Measurements from ENCODE around the gene PCDHA6.
A peak's percentile ranks its signal among the peaks of the same experiment; 100 is the strongest.
"Not testable (repeated sequence)": the region's sequence is repeated elsewhere in the genome, so short reads cannot be mapped to it uniquely, and the experiment has no call there.

Gene PCDHA6, protein sequence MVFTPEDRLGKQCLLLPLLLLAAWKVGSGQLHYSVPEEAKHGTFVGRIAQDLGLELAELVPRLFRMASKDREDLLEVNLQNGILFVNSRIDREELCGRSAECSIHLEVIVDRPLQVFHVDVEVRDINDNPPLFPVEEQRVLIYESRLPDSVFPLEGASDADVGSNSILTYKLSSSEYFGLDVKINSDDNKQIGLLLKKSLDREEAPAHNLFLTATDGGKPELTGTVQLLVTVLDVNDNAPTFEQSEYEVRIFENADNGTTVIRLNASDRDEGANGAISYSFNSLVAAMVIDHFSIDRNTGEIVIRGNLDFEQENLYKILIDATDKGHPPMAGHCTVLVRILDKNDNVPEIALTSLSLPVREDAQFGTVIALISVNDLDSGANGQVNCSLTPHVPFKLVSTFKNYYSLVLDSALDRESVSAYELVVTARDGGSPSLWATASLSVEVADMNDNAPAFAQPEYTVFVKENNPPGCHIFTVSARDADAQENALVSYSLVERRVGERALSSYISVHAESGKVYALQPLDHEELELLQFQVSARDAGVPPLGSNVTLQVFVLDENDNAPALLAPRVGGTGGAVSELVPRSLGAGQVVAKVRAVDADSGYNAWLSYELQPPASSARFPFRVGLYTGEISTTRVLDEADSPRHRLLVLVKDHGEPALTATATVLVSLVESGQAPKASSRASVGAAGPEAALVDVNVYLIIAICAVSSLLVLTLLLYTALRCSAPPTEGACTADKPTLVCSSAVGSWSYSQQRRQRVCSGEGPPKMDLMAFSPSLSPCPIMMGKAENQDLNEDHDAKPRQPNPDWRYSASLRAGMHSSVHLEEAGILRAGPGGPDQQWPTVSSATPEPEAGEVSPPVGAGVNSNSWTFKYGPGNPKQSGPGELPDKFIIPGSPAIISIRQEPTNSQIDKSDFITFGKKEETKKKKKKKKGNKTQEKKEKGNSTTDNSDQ

DNA sequence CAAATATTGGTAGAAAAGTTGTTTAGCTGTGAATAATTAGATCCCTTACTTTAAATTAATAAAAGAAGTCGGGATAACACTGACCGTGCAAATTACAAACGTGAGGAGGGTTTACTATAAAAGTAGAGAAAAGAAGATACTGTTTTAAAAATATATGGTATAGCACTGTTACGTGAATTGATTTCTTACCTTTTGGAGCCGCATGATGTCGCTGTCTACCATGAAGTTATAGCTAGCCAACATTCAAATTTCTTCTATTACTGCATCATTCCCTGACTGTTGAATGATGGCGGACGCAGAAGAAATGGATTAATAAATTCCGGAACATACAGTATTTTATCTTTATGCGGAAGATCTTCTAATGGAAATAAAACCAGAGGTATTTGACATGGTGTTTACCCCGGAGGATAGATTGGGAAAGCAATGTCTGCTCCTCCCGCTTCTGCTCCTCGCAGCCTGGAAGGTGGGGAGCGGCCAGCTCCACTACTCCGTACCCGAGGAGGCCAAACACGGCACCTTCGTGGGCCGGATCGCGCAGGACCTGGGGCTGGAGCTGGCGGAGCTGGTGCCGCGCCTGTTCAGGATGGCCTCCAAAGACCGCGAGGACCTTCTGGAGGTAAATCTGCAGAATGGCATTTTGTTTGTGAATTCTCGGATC is at the start of gene PCDHA6:
Gene PCDHA6, plus strand, starts transcription at position 257 of the 658 bp plus-strand sequence. Its CDS starts 132 bp downstream, at position 389.
- DNase-seq: no peak

DNA sequence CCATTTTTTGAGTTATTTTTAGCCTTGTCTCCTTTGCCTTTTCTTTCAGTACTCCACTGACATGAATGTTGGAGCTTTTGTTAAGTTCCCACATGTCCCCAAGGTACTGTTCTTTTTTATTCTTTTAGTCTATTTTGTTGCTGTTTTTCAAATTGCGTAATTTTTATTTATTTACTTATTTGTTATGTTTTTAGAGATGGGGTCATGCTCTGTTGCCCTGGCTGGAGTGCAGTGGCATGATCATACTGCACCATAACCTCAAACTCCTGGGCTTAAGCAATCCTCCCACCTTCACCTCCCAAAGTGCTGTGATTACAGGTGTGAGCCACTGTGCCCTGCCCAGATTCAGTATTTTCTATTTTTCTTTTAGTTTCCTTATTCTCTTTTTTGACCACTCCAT is 47.2 kb upstream of the PCDHA6 start:
- no peak for DNase-seq

DNA sequence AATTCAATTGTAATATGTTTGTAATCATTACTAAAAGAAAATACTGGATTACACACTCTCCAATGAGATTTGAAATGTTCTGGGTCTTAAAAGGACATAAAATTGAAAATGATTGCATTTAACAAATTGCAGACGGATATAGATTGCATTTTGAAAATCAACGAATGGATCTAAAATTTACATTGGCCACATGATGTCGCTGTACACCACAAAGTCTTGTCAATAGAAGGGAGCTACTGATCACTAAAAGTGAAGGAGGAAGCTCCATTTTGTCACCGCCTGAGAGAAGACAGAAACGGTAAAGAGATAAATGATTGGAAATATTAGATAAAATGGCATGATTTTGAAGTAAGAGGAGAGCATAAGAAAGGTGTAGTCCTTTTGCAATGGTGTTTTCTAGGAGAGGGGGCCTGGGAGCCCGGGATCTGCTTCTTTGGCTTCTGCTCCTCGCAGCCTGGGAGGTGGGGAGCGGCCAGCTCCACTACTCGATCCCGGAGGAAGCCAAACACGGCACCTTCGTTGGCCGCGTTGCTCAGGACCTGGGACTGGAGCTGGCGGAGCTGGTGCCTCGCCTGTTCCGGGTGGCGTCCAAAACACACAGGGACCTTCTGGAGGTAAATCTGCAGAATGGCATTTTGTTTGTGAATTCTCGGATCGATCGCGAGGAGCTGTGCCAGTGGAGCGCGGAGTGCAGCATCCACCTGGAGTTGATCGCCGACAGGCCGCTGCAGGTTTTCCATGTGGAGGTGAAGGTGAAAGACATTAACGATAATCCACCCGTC is 41.7 kb upstream of the PCDHA6 start, which contains the start of gene PCDHA1:
Gene PCDHA1, plus strand, starts transcription at position 236 of the 782 bp plus-strand sequence.
- no peak for DNase-seq

DNA sequence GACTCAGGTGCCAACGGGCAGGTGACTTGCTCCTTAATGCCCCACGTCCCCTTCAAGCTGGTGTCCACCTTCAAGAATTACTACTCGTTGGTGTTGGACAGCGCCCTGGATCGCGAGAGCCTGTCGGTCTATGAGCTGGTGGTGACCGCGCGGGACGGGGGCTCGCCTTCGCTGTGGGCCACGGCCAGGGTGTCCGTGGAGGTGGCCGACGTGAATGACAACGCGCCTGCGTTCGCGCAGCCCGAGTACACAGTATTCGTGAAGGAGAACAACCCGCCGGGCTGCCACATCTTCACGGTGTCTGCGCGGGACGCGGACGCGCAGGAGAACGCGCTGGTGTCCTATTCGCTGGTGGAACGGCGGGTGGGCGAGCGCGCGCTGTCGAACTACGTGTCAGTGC is 40.3 kb upstream of the PCDHA6 start:
- DNase-seq: not testable (repeated sequence)

DNA sequence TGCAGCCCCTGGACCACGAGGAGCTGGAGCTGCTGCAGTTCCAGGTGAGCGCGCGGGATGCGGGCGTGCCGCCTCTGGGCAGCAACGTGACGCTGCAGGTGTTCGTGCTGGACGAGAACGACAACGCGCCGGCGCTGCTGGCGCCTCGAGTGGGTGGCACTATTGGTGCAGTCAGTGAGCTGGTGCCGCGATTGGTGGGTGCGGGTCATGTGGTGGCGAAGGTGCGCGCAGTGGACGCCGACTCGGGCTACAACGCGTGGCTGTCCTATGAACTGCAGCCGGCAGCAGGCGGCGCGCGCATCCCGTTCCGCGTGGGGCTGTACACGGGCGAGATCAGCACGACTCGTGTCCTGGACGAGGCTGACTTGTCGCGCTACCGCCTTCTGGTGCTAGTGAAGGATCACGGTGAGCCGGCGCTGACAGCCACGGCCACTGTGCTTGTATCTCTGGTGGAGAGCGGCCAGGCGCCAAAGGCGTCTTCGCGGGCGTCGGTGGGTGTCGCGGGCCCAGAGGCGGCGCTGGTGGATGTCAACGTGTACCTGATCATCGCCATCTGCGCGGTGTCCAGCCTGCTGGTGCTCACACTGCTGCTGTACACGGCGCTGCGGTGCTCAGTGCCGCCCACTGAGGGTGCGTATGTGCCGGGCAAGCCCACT is 39.8 kb upstream of the PCDHA6 start:
- not testable (repeated sequence) for DNase-seq

DNA sequence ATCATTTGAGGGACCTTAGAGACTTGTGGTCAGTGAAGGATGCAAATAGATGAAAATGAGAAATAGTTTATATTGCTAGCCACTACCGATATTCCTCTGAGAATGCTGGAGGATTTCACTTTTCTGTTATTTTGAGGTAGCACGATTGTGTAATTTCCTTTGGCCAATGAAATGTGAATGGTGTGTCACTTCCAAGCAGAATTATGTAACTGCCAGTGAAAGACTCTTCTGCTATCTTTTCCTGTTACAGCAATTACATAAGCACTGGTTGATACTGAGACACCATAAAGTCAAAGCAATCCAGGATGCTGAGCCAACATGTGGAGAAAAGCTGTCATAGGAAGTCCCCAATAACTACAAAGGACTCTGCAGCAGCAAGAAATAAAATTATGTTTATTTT is 36.7 kb upstream of the PCDHA6 start:
- no peak for DNase-seq

DNA sequence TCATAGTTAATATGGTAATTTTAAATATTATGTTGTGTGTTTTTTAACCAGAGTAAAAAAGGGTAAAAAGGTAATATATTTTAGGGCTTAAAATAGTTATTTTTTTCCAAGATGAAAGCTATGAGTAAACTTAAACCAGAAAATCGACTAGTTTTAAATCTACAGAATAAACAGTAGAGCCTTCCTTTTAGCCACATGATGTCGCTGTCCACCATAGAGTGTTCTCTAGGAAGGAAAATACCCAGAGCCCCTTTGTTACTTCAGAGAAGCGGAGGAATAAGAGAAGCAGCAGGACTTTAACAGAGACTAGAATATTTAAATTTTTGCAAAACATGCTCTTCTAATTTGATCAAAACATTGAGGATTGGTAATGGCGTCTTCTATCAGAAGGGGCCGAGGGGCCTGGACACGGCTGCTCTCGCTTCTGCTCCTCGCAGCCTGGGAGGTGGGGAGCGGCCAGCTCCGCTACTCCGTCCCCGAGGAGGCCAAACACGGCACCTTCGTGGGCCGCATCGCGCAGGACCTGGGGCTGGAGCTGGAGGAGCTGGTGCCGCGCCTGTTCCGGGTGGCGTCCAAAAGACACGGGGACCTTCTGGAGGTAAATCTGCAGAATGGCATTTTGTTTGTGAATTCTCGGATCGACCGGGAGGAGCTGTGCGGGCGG is 33.0 kb upstream of the PCDHA6 start, which contains the start of gene PCDHA2:
Gene PCDHA2, plus strand, starts transcription at position 258 of the 664 bp plus-strand sequence.
- DNase-seq: peak in 1 of 2 donors; percentile 33

DNA sequence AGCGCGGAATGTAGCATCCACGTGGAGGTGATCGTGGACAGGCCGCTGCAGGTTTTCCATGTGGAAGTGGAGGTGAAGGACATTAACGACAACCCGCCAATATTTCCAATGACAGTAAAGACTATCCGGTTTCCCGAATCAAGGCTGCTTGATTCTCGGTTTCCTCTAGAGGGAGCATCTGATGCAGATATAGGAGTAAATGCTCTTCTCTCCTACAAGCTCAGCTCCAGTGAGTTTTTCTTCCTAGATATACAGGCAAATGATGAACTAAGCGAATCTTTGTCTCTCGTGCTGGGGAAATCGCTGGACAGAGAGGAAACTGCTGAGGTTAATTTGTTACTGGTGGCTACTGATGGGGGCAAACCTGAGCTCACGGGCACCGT is 32.5 kb upstream of the PCDHA6 start:
- no peak for DNase-seq

DNA sequence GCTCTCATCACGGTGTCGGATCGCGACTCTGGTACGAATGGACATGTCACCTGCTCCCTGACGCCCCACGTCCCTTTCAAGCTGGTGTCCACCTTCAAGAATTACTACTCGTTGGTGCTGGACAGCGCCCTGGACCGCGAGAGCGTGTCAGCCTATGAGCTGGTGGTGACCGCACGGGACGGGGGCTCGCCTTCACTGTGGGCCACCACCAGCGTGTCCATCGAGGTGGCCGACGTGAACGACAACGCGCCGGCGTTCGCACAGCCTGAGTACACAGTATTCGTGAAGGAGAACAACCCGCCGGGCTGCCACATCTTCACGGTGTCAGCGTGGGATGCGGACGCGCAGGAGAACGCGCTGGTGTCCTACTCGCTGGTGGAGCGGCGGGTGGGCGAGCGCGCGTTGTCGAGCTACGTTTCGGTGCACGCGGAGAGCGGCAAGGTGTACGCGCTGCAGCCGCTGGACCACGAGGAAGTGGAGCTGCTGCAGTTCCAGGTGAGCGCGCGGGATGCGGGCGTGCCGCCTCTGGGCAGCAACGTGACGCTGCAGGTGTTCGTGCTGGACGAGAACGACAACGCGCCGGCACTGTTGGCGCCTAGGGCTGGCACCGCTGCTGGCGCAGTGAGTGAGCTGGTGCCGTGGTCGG is 31.6 kb upstream of the PCDHA6 start:
- DNase-seq: not testable (repeated sequence)

DNA sequence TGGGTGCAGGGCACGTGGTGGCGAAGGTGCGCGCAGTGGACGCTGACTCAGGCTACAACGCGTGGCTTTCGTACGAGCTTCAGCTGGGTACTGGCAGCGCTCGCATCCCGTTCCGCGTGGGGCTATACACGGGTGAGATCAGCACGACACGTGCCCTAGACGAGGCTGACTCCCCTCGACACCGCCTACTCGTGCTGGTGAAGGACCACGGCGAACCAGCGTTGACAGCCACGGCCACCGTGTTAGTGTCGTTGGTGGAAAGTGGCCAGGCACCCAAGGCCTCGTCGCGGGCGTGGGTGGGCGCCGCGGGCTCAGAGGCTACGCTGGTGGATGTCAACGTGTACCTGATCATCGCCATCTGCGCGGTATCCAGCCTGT is 31.1 kb upstream of the PCDHA6 start:
- DNase-seq: no peak

DNA sequence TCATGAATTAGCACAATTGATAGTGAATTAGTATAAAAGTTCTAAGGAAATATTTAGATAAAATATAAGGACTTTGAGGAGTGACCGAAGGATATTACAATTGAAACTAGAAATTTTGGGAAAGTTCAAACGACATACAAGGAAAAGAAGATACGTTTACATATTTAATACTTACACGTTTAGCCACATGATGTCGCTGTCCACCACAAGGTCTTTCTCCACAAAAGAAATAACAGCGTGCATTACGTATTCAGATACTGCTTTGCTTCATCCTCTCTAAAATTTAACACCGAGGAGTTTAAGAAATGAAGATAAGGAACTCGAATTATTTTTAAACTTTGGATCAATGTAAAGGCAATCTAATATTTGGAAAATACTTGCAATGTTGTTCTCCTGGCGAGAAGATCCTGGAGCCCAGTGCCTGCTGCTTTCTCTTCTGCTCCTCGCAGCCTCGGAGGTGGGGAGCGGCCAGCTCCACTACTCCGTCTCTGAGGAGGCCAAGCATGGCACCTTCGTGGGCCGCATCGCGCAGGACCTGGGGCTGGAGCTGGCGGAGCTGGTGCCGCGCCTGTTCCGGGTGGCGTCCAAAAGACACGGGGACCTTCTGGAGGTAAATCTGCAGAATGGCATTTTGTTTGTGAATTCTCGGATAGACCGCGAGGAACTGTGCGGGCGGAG is 26.8 kb upstream of the PCDHA6 start, which contains the start of gene PCDHA3:
Gene PCDHA3, plus strand, starts transcription at position 242 of the 678 bp plus-strand sequence.
- DNase-seq: peak in 1 of 2 donors; percentile 42

DNA sequence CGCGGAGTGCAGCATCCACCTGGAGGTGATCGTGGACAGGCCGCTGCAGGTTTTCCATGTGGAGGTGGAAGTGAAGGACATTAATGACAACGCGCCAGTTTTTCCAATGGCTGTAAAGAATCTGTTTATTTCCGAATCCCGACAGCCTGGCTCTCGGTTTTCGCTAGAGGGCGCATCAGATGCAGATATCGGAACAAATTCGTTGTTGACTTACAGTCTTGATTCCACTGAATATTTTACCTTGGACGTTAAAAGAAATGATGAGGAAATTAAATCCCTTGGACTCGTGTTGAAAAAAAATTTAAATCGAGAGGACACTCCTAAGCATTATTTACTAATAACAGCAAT is 26.3 kb upstream of the PCDHA6 start:
- DNase-seq: peak in 1 of 2 donors; percentile 12

DNA sequence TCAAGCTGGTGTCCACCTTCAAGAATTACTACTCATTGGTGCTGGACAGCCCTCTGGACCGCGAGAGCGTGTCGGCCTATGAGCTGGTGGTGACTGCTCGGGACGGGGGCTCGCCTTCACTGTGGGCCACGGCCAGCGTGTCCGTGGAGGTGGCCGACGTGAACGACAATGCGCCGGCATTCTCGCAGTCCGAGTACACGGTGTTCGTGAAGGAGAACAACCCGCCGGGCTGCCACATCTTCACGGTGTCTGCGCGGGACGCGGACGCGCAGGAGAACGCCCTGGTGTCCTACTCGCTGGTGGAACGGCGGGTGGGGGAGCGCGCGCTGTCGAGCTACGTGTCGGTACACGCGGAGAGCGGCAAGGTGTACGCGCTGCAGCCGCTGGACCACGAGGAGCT is 25.4 kb upstream of the PCDHA6 start:
- not testable (repeated sequence) for DNase-seq

DNA sequence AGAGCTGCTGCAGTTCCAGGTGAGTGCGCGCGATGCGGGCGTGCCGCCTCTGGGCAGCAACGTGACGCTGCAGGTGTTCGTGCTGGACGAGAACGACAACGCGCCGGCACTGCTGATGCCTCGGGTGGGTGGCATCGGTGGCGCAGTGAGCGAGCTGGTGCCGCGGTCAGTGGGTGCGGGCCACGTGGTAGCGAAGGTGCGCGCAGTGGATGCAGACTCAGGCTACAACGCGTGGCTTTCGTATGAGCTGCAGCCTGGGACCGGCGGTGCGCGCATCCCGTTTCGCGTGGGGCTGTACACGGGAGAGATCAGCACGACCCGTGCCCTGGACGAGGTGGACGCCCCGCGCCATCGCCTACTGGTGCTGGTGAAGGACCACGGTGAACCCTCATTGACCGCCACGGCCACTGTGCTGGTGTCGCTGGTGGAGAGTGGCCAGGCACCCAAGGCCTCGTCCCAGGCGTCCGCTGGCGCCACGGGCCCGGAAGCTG is 24.9 kb upstream of the PCDHA6 start:
- DNase-seq: no peak

DNA sequence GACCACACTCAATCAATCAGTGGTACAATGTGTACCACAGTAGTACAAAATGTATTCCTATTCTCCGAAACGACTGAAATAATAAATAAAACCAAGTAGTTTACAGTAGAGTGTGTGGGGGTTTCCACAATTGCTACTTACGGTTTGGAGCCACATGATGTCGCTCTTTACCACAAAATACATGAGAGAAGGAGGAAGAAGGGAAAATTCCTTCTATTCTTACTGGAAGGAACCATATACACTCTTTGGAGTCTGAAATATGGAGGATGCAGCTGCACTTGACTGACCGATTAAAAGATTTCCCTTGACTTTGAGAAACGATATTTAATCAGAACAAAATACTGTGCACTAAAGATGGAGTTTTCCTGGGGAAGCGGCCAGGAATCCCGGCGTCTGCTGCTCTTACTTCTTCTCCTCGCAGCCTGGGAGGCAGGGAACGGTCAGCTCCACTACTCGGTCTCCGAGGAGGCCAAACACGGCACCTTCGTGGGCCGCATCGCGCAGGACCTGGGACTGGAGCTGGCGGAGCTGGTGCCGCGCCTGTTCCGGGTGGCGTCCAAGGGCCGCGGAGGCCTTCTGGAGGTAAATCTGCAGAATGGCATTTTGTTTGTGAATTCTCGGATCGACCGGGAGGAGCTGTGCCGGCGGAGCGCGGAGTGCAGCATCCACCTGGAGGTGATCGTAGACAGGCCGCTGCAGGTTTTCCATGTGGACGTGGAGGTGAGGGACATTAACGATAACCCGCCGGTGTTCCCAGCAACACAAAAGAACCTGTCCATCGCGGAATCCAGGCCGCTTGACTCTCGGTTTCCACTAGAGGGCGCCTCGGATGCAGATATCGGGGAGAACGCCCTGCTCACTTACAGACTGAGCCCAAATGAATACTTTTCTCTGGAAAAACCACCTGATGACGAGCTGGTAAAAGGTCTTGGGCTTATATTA is 20.7 kb upstream of the PCDHA6 start, which contains the start of gene PCDHA4:
Gene PCDHA4, plus strand, starts transcription at position 235 of the 942 bp plus-strand sequence.
- peak; percentile 31 to 38 for DNase-seq

DNA sequence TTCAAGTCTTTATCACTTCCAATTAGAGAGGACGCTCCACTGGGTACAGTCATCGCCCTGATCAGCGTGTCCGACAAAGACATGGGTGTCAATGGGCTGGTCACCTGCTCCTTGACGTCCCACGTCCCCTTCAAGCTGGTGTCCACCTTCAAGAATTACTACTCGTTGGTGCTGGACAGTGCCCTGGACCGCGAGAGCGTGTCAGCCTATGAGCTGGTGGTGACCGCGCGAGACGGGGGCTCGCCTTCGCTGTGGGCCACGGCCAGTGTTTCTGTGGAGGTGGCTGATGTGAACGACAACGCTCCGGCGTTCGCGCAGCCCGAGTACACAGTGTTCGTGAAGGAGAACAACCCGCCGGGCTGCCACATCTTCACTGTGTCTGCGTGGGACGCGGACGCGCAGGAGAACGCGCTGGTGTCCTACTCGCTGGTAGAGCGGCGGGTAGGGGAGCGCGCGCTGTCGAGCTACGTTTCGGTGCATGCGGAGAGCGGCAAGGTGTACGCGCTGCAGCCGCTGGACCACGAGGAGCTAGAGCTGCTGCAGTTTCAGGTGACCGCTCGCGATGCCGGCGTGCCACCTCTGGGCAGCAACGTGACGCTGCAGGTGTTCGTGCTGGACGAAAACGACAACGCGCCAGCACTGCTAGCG is 19.4 kb upstream of the PCDHA6 start:
- DNase-seq: not testable (repeated sequence)

DNA sequence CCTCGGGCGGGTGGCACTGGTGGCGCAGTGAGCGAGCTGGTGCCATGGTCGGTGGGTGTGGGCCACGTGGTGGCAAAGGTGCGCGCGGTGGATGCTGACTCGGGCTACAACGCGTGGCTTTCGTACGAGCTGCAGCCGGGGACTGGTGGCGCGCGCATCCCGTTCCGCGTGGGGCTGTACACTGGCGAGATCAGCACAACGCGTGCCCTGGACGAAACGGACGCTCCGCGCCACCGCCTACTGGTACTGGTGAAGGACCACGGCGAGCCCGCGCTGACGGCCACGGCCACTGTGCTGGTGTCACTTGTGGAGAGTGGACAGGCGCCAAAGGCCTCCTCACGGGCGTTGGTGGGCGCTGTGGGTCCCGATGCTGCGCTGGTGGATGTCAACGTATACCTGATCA is 18.9 kb upstream of the PCDHA6 start:
- no peak for DNase-seq

Data from hippocampal formation (tissue), 2 donors.